Measurements from ENCODE around the gene TEX48. TPM values are rescaled to one million over a fixed set of nuclear protein-coding genes. Genes with fewer than 3 reads are reported as not detected.
A peak's percentile ranks its signal among the peaks of the same experiment; 100 is the strongest.

The TEX48 gene
- total RNA-seq, 1 donor from 2014 or later, result not detected

- Mint-ChIP-seq H3K27ac (ENCODE audit: unreplicated experiment) (no peak overlapping the region), H3K4me1 (ENCODE audit: low read depth) (peaks cover 16% of the 10 kb centered on the region), H3K4me3 (ENCODE audit: unreplicated experiment) (no peak overlapping the region), H3K36me3 (ENCODE audit: low read depth) (peaks cover 27% of the 10 kb centered on the region), H3K9me3 (ENCODE audit: low read depth) (no peaks in the 10 kb centered on the region), H3K27me3 (ENCODE audit: low read depth) (no peaks in the 10 kb centered on the region)
- no peak for DNase-seq (ENCODE audit: low spot score)
- TF ChIP-seq CTCF (IDR thresholded peaks at IDR 0.05), result no peak
Observed at GRCh38 chr9:114627553-114627952, 54.4 kb downstream of the TEX48 start.

DNA sequence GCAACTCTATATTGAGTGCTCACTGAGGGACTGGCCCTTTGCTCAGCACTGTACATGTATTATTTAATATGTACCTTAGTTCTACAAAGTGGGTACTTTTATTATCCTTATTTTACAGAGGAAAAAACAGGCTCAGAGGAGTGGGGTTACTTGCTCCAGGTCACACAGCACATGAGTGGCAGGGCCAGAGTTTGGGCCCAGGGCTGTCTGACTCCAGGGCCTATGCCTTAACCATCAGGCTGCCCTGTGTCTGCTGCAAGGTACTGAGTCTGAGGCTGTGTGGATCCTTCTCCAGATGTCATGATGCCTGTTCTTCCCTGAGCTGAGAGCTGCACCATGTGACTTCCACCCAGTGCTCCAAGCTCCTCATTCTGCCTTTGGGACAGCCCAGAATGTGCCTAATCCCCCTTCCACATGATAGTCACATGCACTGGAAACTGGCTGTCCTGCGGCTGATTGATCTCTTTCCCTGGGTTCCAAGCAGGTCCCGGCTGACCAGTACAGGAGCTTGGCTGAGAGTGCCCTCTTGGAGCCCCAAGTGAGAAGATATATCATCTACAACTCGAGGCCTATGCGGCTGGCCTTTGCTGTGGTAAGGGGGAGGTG lies 55.5 kb downstream of the TEX48 start:
- Mint-ChIP-seq H3K4me3 (ENCODE audit: unreplicated experiment) (no peak overlapping the region), H3K9me3 (ENCODE audit: low read depth) (no peaks in the 10 kb centered on the region), H3K27me3 (ENCODE audit: low read depth) (no peaks in the 10 kb centered on the region), H3K36me3 (ENCODE audit: low read depth) (peaks cover 24% of the 10 kb centered on the region), H3K4me1 (ENCODE audit: low read depth) (peaks cover 26% of the 10 kb centered on the region), H3K27ac (ENCODE audit: unreplicated experiment) (no peak overlapping the region)
- no peak for DNase-seq (ENCODE audit: low spot score)
- TF ChIP-seq CTCF (IDR thresholded peaks at IDR 0.05), result no peak

GRCh38 chr9:114624677-114625076 lies 57.3 kb downstream of the TEX48 start:
- H3K27ac Mint-ChIP-seq (ENCODE audit: unreplicated experiment), result no peak overlapping the region
- H3K27me3 Mint-ChIP-seq (ENCODE audit: low read depth), result no peaks in the 10 kb centered on the region
- H3K4me3 Mint-ChIP-seq (ENCODE audit: unreplicated experiment), result no peak overlapping the region
- H3K9me3 Mint-ChIP-seq (ENCODE audit: low read depth), result no peaks in the 10 kb centered on the region
- peaks cover 34% of the 10 kb centered on the region for H3K4me1 Mint-ChIP-seq (ENCODE audit: low read depth)
- DNase-seq (ENCODE audit: low spot score), result no peak
- no peak for TF ChIP-seq CTCF (IDR thresholded peaks at IDR 0.05)
- H3K36me3 Mint-ChIP-seq (ENCODE audit: low read depth), result peaks cover 15% of the 10 kb centered on the region

DNA sequence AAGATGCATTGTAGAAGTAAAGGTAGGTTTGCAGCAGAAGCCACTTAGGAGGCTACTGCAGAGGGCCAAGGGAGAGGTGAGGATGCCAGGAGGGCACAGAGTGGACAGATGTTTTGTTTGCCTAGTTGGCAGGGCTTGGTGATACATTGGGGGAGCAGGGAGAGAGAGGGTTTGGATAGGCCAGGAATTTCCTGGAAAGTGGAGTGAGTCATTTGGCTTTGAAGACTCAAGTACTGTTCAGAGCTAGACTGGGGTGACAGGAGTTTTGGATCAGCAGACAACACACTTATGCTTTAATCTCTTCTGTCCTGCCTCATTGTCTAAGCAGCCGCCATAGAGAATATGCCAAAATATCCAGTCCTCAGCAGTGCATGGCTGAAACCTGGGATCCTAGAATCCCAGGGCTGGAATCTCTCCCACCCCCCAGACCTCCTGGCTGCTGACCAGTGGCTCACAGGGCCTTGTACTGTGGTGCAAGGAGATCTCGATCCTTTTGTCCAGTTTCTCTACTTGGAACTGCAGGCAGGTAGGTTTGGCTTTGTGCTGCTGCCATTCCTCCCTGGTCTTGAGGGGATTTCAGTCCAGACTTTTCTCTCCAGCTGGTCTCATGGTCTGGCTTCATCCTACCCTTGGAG lies 59.9 kb downstream of the TEX48 start:
- Mint-ChIP-seq H3K27ac (ENCODE audit: unreplicated experiment) (peak overlapping the region; percentile 82), H3K4me3 (ENCODE audit: unreplicated experiment) (no peak overlapping the region), H3K9me3 (ENCODE audit: low read depth) (no peaks in the 10 kb centered on the region), H3K27me3 (ENCODE audit: low read depth) (no peaks in the 10 kb centered on the region), H3K4me1 (ENCODE audit: low read depth) (peaks cover 40% of the 10 kb centered on the region), H3K36me3 (ENCODE audit: low read depth) (peaks cover 2% of the 10 kb centered on the region)
- no peak for DNase-seq (ENCODE audit: low spot score)
- TF ChIP-seq CTCF (IDR thresholded peaks at IDR 0.05), result no peak

GRCh38 chr9:114621561-114621960 lies 60.4 kb downstream of the TEX48 start:
- peaks cover 44% of the 10 kb centered on the region for H3K4me1 Mint-ChIP-seq (ENCODE audit: low read depth)
- TF ChIP-seq CTCF (IDR thresholded peaks at IDR 0.05), result no peak
- peak overlapping the region; percentile 65 for H3K27ac Mint-ChIP-seq (ENCODE audit: unreplicated experiment)
- no peaks in the 10 kb centered on the region for H3K9me3 Mint-ChIP-seq (ENCODE audit: low read depth)
- H3K4me3 Mint-ChIP-seq (ENCODE audit: unreplicated experiment), result no peak overlapping the region
- H3K36me3 Mint-ChIP-seq (ENCODE audit: low read depth), result peaks cover 2% of the 10 kb centered on the region
- H3K27me3 Mint-ChIP-seq (ENCODE audit: low read depth), result no peaks in the 10 kb centered on the region
- no peak for DNase-seq (ENCODE audit: low spot score)

Data from chondrocyte (in vitro differentiated cells).